A549 (cell line): ENCODE results near the gene FNTB.

Experiments
- POLR2A ChIP-seq: IDR thresholded peaks from 2 replicates; pipeline ENCODE4 v1.6.1; 2012; ENCODE audit warnings: mild to moderate bottlenecking, low read length
- TF ChIP-seq, protein P1 (sequence below): fragments of >200 bp; sonication (Bioruptor Twin); formaldehyde crosslinking; IDR thresholded peaks from 3 replicates; pipeline ENCODE4 v1.5.1; 2016

DNA sequence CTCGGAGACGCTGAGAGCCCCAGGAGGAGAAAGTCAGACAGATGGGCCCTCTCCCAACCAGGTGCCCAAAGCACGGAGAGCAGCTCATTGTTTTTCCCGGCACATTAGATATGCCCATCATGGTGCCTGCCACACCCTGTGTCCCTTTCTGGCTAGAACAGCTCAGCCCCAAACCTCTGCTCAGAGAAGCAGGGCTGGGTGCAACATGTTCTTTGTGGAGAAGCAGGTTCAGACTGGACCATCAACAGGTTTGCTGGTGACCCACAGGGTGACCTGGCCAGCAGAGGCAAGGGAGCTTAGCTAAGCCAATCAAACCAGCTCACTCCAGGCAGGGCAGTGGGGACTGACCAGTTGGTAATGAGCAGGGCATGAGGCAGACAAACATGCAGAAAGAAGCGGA, 28.0 kb upstream of the FNTB start:
- TF ChIP-seq, protein P1, sequence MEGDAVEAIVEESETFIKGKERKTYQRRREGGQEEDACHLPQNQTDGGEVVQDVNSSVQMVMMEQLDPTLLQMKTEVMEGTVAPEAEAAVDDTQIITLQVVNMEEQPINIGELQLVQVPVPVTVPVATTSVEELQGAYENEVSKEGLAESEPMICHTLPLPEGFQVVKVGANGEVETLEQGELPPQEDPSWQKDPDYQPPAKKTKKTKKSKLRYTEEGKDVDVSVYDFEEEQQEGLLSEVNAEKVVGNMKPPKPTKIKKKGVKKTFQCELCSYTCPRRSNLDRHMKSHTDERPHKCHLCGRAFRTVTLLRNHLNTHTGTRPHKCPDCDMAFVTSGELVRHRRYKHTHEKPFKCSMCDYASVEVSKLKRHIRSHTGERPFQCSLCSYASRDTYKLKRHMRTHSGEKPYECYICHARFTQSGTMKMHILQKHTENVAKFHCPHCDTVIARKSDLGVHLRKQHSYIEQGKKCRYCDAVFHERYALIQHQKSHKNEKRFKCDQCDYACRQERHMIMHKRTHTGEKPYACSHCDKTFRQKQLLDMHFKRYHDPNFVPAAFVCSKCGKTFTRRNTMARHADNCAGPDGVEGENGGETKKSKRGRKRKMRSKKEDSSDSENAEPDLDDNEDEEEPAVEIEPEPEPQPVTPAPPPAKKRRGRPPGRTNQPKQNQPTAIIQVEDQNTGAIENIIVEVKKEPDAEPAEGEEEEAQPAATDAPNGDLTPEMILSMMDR, result no peak
- TF ChIP-seq POLR2A, result no peak
